ENCODE results near the gene UTP25.
A peak's percentile ranks its signal among the peaks of the same experiment; 100 is the strongest.

Gene UTP25

GRCh38 chr1:209884665-209885117, 56.9 kb downstream of the UTP25 start:
- no peak overlapping the region for H3K27ac ChIP-seq
- TF ChIP-seq ZFX (IDR thresholded peaks at IDR 0.05; ENCODE audit: borderline replicate concordance) (no peak), CTCF (IDR thresholded peaks at IDR 0.05) (no peak)

- TF ChIP-seq CTCF (IDR thresholded peaks at IDR 0.05) = no peak
- no peak overlapping the region for H3K27ac ChIP-seq
Observed at GRCh38 chr1:209885403-209886218, 57.8 kb downstream of the UTP25 start.

GRCh38 chr1:209886219-209886536, 58.4 kb downstream of the UTP25 start:
- H3K27ac ChIP-seq = no peak overlapping the region
- TF ChIP-seq CTCF (IDR thresholded peaks at IDR 0.05) = no peak
- no peak for TF ChIP-seq ZFX (IDR thresholded peaks at IDR 0.05; ENCODE audit: borderline replicate concordance)

GRCh38 chr1:209888291-209889076, 60.7 kb downstream of the UTP25 start:
- H3K27ac ChIP-seq = peak overlapping the region; percentile 42

GRCh38 chr1:209889077-209889418, 61.3 kb downstream of the UTP25 start:
- TF ChIP-seq ZFX (IDR thresholded peaks at IDR 0.05; ENCODE audit: borderline replicate concordance) (no peak), CTCF (IDR thresholded peaks at IDR 0.05) (no peak; the same call in 1 of the 2 replicates)

More at GRCh38 chr1:209888291-209889076, 60.7 kb downstream of the UTP25 start:
- peak; percentile 46 for TF ChIP-seq CTCF (IDR thresholded peaks at IDR 0.05)

GRCh38 chr1:209890641-209891330, 63.0 kb downstream of the UTP25 start:
- no peak for TF ChIP-seq ZFX (IDR thresholded peaks at IDR 0.05; ENCODE audit: borderline replicate concordance)
- no peak for TF ChIP-seq CTCF (IDR thresholded peaks at IDR 0.05)
- H3K27ac ChIP-seq = no peak overlapping the region

More at GRCh38 chr1:209889077-209889418, 61.3 kb downstream of the UTP25 start:
- H3K27ac ChIP-seq = peak overlapping the region; percentile 42

All from 22Rv1 (cell line).